GM19452 (cell line): ENCODE data around the gene PARD6G.

Experiments
- ATAC-seq: cut with Tn5 transposase; IDR thresholded peaks from one replicate; pipeline ENCODE4 v1.9.1; 2021; ENCODE audit not compliant: unreplicated experiment

PARD6G gene

DNA sequence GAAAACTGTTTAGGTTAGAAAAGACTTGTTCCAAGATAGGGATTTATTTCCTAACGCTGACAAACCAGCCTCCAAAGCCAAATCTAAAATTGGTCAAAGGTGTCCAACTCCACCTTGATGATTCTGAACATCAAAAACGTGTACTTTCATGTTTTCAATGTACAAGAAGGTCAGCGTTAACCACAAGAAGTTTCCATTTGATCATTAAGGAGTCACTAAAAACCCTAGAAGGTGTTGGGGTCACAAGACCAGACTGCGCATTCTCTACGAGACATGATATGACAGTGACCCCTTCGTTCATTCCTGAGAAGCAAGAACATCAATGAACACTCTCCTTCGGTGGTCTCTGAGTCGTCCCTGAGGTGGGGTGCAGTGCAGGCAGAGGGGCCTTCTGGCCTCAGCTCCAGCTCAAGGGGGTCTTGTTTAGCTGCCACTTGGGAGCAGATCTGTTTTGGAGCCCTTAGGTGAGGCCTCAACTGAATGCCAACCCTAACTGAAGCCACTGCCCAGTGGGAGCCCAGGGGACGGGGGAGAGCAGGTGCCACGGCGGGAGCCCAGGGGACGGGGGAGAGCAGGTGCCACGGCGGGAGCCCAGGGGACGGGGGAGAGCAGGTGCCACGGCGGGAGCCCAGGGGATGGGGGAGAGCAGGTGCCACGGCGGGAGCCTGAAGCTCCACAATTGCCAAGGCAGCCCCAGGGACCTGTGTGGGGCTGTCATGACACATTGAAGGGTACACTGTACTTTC lies 55.2 kb downstream of the PARD6G start:
- ATAC-seq, result no peak

DNA sequence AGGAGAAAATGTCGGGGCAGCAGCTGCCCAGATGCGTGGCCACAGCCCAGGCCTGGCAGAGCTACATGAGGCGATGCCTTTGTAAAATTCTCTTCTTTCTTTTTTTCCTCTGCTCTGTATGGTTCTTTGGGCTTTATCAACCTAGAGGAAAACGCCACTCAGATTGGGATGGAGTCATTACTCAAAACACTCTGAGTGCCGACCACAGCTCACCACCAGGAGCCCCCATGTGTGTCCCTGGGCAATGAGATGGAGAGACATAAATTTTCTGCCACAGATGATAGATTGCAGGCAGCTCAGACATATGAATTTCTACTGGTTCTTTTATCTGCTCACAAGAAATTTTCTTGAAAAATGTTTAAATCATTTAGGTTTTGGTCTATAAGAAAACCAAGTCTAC lies 56.0 kb downstream of the PARD6G start:
- no peak for ATAC-seq

DNA sequence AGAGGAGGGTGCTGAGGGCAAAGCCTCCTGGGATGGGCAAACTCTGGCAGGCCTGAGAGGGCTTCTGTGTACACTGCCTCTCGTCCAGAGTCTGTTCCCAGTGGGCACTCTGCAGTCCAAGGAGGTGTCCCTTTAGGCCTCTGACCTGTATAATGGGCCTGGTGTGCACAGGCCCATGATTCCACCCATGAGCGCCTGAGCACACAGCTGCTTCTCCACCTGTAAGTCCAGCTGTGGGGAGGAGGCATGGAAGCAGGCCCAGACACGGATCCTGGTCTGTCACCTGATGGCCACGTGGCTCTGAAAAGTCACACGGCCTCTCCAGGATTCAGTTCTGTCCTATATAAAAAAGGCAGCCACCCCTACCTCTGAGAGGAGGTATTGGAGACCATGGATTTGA lies 57.0 kb downstream of the PARD6G start:
- ATAC-seq, result no peak

DNA sequence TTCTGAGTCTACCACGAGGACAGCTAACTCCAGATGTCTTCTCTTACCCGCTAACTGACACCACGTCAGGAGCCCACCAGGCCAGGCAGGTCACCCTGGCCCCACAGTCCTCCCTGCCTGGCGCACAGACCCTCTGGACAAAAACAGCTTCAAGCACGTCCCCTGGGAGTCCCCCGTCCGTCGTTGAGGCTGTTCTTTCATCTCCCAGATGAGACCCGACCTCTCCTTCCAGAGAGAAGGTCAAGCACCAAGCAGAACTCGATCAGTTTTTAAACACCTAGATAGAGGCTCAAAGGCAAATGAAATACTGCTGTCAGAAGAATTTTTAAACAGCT lies 57.8 kb downstream of the PARD6G start:
- no peak for ATAC-seq

DNA sequence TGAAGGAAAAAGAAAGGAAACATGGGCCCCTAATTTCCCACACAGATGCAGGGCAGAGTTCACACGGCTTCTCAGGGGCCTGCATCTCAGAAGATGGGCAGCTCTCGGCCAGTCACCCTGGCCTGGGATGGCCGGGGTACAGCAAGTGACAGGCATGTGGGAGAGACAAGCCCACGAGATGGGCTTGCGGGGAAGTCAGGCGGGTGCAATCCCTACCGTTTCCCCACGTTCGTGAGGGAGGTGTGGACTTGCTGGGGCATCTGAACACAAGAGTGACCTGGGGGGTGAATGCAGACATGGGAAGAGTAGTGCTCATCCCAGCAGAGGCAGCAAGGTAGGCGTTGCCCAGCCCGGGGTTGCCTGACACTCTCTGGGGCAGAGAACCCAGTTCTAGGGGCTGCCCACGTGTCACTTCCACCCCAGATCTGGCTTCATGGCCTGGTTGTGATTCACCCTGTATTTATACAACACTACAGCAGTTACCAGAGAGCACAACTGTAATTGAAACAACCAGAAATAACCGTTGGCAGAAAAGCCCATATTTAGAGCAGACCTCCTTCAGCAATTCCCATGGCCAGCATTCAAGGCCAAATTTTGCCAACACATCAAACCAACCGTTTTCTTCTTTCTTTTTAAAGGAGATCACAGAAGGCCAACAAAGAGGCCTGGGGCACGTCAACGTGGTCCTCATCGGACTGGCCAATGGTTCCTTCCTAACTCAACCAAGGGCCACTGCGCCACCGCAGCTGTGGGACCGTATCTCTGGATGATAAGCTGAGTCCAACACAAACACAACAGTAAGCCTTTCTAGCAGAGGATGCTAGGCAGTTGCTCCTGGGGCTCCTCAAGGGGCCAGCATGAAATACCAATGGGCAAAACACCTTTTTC lies 58.4 kb downstream of the PARD6G start:
- no peak for ATAC-seq

DNA sequence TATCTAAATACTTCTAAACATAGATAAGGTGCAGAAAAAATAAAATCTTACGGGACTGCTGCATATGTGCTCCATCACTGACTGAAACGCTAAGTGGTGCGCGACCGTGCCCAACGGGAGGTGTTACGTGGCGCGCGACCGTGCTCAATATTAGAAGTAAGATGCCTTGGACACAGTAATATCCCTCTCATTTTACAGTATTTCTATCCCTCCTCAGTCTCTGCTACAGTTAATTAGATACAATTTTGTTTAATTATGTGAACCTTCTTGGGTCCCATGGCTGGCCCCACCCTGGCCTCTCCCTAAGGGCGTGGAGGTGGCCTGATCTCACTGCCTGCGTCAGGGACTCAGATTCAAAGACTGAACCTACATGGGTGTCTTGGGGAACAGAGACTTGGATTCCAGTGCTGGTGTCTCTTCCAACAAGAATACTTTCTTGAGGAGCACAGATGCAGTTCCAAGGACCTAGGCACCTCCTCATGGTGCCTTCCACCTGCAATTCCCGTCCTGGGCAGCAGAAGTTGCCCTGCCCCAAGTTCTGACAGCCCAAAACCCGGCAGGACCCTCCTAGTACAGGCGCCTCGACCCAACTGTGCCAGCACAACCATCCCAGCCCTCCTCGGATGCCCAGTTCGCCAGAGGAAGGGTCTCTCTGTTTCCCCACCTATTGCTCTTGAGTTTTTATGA lies 59.2 kb downstream of the PARD6G start:
- ATAC-seq, result no peak

DNA sequence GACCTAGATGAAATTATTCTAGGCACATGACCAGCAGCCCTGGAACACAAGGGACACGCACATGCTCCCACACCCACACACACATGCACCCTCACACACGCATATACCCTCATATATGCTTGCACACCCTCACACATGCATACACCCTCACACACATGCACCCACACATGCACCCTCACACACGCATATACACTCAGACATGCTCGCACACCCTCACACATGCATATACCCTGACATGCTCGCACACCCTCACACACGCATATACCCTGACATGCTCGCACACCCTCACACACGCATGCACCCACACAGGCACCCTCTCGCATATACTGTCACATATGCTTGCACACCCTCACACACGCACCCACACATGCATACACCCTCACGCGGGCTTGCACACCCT lies 61.8 kb downstream of the PARD6G start:
- no peak for ATAC-seq

DNA sequence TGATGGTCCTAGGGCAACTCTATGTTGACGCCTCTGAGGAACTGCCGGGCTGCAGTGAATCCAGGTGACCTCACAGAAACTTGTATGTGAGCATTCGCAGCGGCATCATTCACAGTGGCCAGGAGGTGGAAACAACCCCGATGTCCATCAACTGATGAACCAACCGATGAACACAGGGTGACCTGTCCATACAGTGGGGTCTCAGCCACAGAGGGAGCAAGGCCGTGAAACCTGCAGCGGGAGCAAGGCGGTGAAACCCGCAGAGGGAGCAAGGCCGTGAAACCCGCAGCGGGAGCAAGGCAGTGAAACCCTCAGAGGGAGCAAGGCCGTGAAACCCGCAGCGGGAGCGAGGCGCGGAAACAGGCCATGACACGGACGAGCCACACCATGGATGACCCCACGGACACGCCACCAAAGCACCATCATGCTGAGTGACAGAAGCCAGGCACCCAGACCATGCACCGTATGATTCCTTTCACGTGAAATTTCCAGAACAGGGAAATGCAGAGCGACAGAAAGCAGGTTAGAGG lies 63.0 kb downstream of the PARD6G start:
- no peak for ATAC-seq

DNA sequence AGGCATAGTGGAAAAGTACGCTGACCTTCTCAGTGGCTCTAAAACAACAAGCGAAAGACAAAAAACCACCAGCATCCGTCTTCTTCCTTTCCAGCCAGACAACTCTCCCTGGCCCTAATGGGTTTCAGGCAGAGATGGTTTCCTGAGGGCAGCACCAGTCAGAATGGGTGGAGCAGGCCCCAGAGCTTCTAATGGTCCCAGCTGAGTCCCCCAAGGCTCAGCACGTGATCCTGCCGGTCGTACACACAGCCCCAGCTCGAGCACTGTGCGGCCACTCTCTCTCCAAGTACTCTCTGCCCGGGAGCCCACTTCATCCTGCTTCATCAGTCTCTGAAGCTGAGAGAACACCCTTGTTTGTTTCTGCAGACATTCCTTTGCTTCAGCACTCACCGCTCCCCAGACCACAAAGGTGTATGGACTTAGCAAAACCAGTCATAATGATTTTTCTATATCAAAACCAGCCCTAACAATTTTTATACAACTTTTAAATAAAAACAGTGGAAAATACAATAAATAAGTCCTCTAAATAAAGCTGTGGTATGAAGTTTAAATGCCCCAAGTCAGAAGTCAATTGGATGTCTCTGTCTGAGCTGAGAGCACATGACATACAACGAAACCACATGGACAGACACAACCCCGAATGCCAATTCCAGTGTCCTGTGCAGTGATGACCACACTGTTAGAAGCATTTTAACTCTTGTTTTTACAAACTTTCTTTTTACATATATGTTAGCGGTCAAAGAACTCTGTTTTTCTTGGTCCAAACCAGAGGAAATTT lies 63.9 kb downstream of the PARD6G start:
- ATAC-seq, result no peak

DNA sequence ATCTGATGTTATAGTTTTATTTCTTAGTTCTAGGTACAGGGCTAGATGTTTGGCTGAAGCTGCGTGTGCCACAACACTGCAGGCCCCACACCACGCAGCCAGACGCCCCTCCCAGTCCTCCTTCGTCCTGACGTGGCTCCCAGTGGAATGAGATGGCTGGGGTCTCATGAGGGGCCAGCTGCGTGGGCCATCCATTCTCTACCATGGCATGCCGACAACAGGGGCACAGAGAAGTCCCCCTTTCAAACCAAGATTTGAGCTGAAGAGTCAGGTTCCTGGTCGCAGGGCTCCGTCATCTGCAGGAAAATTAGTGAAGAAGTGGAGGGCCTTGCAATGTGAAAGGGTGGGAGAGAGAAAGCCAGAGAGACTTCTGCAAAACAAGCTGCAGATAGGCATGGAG lies 64.5 kb downstream of the PARD6G start:
- ATAC-seq, result no peak

DNA sequence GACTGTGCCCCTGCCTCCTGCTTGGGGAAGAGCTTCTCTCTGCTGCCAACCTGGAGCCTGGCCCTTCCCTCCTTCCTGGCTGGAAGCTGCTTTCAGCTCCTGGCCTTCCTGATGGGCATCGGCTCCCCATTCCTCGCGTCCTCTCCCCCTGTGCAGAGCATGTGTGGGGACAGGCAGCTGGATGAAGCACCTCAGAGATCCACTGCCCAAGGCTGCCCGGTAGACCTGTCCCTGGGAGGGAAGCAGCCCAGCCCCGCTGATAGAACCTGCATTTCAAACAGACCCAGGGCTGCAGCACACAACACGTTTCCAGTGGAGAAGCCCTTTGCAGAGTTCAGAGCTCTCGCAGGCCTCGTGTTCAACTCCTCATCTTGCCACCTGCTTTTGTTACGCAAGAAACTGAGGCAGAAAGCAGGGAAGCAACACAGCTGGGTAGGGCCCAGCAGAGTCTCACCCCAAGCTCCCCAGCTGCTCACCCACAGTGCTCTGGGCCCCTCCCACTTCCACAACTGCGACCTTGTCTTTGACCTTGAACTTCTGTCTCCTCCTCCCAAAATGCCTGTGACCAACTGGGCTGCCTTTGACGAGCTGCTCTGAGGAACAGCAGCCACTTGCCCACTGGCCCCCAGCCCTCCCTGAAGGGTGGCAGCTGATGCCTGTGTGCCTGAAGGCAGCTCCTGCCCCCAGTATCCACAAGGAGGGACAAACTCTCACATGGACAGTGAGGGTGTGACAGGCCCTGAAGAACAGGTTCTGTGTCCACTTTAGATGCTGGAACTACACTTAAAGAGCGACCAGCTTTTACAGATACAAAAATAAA lies 65.5 kb downstream of the PARD6G start:
- no peak for ATAC-seq

DNA sequence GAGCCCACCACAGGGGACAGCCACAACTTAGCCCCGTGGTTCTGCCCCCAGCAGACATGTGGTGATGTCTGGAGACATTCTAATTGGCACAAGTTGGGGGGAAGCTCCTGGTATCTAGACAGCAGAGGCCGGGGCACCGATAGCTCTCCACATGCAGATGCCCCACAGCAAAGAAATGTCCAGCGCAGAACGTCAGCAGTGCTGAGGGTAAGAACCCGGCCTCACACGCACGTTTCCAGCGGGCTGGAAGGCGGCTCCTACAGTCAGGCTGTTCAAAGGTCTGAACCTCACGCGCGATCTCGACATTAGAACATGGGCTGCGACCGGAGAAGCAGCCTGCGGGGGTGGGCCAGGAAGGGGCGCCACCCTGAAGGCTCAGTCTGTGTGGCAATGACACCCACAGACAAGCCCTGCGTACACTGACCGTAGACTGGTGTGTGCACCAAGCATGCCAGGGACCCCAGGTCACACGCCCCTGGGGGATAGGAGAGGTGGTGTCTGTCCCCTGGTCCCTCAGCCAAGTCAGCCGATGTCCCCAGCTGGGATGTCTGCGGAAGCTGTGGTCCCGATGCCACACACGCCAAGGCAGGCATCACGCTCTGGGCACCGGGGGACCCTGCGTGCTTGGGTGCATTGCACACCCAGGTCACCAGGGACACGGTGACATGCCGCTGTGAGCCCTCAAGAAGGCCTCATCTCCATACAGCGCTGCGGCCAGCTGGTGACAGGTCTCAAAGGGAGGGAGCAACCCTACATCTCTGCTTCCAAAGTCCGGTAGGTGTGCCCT lies 66.3 kb downstream of the PARD6G start:
- ATAC-seq, result no peak

DNA sequence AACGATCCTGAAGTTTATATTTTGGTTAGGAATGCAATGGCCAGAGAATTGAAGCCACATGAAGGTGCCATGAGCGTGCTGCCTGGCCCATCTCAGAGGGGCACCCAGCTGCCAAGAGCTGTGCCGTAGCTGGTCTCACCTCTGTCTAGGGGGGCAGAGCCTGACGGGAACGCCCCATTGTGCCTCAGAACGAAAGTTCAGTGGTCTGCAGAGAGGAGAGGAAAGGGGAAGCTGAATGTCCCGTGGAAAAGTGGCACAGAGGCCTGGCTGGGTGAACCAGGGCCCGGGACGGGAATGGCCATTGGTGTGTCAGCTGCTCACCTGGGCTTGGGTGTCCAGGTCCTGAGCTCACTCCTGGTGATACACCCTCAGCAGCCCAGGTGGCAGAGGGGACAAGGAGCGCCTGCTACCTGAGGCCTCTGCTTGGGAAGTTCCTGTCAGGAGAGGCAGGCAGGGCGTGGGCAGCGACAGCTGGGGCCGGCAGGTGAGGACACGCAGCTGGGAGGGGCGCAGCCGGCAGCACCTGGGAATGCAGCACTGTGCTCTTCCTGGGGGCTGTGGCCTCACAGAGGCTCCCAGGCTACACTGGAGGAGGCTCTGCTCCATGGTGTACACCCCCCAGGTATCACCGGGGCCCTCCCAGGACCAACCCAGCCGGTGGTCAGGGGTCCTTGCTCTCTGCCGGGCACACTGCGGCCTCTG lies 67.3 kb downstream of the PARD6G start:
- ATAC-seq, result no peak

DNA sequence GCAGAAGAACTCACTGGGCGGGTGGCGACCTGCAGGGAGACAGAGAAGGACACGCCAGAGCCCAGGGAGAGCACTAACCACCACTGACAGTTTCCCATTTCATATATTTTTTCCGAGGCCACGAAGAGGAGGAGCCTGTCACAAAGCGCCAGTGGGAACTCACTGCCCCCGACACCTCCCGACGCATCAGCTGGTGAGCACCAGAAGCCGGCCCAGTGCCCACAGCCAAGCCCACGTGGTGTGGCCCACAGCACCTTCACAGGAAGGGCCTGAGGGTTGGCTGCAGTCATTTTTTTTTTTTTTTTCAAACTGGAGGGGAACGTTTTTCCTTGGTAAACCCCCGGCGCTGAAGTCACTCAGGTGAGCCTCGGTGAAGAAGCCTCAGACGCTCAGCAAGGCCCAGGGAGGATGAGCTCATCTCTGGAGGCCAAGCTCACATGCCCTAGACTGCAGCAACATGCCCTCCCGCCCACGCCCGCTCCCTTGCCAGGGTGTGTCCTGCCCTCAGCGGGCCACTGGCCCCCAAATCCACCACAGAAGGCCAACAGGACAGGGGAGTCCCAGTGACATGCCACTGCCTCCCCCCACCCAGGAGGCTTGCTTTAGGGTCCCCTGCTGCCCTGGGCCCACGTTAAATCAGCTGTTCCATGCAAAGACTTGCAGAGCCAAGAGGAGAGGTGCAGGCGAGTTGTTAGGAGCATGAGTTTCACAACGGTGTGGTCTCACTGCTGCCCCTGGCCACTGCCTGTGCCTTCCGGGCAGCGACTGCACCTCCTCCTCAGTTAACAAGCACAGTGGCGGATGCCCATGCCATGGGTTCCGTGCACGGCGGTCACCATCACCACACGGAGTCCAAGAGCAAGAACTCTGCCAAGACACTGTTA lies 68.1 kb downstream of the PARD6G start:
- ATAC-seq, result no peak

DNA sequence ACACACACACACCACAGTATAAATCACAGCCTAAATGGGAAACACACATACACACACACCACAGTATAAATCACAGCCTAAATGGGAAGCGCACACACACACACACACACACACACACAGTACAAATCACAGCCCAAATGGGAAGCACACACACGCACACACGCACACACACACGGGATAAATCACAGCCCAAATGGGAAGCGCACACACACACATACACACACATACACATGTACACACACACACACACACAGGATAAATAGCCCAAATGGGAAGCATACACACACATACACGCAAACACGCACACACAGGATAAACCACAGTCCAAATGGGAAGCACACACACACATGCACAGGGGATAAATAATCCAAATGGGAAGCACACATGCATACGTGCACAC lies 70.2 kb downstream of the PARD6G start:
- no peak for ATAC-seq

DNA sequence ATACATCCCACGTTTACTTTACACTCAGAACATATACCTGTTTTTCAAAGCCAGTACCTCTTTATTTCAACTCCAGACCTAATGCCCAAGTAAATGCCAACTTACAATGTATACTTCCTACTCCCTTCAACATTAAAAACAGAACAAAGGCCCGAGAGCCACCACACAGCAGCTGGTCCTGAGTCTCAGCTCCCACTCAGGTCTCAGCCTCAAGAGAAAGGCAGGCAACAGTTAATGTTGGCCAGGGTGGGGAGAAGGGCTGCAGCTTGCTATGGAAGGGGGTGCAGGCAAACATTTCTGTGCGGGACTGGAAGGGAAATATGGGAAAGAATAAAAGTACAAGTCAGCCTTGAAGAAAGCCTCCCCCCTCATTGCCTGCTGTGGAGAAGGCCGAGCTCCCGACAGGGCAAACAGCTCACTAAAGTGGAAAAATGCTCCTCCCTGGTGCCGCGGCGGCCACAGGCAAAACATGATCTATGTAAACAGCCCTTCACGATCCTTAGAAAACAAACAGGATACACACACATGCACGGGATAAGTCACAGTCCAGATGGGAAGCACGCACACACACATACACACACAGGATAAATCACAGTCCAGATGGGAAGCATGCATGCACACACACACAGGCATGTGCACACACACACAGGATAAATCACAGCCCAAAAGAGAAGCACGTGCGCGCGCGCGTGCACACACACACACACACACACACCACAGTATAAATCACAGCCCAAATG lies 70.8 kb downstream of the PARD6G start:
- no peak for ATAC-seq
